Hepatocyte (in vitro differentiated cells): ENCODE data around the gene NTNG2.

Experiments
- EZH2 ChIP-seq: fragments of 200-600 bp; sonication (generic); IDR thresholded peaks from 2 replicates; pipeline ENCODE4 v1.6.1; 2016; ENCODE audit warnings: antibody characterized with exemption, mild to moderate bottlenecking, borderline replicate concordance
- EZH2phosphoT487 ChIP-seq: fragments of 200-600 bp; sonication (generic); IDR thresholded peaks from one replicate; pipeline ENCODE4 v1.6.1; 2018; ENCODE audit warnings: antibody characterized with exemption, mild to moderate bottlenecking, low read depth, moderate library complexity; ENCODE audit not compliant: unreplicated experiment, severe bottlenecking
- TF ChIP-seq, protein P1 (sequence below): fragments of 200-600 bp; sonication (generic); IDR thresholded peaks from 2 replicates; pipeline ENCODE4 v1.5.1; 2016; ENCODE audit warnings: antibody characterized with exemption, mild to moderate bottlenecking; ENCODE audit not compliant: poor library complexity

DNA sequence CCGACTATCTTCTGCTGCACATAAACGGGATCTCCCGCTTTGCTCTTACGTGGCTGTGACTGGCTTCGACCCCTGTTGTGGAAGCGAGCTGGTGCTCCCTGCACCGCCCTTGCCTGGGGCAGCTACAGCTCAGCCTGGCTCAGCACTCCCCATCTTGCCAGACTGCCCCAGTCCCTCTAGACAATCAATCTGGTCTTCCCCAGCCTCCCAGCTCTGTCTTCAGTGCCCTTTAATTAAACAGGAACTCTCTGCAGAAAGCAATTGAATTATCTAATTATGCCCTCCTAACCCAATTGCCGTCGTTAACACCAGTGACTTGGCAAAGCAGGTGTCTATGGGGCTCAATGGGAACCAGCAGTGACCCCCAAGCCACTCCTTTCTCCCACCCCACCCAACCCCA, 18.9 kb upstream of the NTNG2 start:
- TF ChIP-seq, protein P1, sequence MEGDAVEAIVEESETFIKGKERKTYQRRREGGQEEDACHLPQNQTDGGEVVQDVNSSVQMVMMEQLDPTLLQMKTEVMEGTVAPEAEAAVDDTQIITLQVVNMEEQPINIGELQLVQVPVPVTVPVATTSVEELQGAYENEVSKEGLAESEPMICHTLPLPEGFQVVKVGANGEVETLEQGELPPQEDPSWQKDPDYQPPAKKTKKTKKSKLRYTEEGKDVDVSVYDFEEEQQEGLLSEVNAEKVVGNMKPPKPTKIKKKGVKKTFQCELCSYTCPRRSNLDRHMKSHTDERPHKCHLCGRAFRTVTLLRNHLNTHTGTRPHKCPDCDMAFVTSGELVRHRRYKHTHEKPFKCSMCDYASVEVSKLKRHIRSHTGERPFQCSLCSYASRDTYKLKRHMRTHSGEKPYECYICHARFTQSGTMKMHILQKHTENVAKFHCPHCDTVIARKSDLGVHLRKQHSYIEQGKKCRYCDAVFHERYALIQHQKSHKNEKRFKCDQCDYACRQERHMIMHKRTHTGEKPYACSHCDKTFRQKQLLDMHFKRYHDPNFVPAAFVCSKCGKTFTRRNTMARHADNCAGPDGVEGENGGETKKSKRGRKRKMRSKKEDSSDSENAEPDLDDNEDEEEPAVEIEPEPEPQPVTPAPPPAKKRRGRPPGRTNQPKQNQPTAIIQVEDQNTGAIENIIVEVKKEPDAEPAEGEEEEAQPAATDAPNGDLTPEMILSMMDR: no peak
- TF ChIP-seq EZH2phosphoT487 (no peak), EZH2 (no peak)
